SK-N-SH (cell line): Measurements from ENCODE around the gene SLC22A14.

Experiments used
- CHD2 ChIP-seq: fragments of 150-350 bp; IDR thresholded peaks from 2 replicates; pipeline ENCODE4 v1.6.1; 2018; ENCODE audit warnings: low read length; ENCODE audit not compliant: partially characterized antibody
- FOXJ3 ChIP-seq: sonication (generic); formaldehyde crosslinking; IDR thresholded peaks from 2 replicates; pipeline ENCODE4 v1.5.1; 2020; ENCODE audit warnings: mild to moderate bottlenecking, missing genetic modification reagents
- FOXM1 ChIP-seq: IDR thresholded peaks from 2 replicates; pipeline ENCODE4 v1.4.0; 2012; ENCODE audit warnings: low read depth, mild to moderate bottlenecking
- POLR2AphosphoS5 ChIP-seq: IDR thresholded peaks from 2 replicates; pipeline ENCODE4 v1.6.1; 2012; ENCODE audit warnings: low read depth, low read length
- TAF1 ChIP-seq: IDR thresholded peaks from 2 replicates; pipeline ENCODE4 v1.6.1; 2012; ENCODE audit warnings: low read depth, mild to moderate bottlenecking, low read length, moderate library complexity, borderline replicate concordance
- TCF12 ChIP-seq: IDR thresholded peaks from 2 replicates; pipeline ENCODE4 v1.4.0; 2012
- TEAD4 ChIP-seq: IDR thresholded peaks from 2 replicates; pipeline ENCODE4 v1.4.0; 2012; ENCODE audit warnings: mild to moderate bottlenecking, borderline replicate concordance; ENCODE audit not compliant: insufficient read depth
- YY1 ChIP-seq: IDR thresholded peaks from 2 replicates; pipeline ENCODE4 v1.4.0; 2012; ENCODE audit warnings: low read depth, mild to moderate bottlenecking
- TF ChIP-seq, protein P1 (sequence below): fragments of 200-600 bp; sonication (generic); IDR thresholded peaks from 2 replicates; pipeline ENCODE4 v1.6.1; 2017; ENCODE audit warnings: antibody characterized with exemption, mild to moderate bottlenecking, moderate library complexity
- TF ChIP-seq, protein P2 (sequence below): IDR thresholded peaks from 2 replicates; pipeline ENCODE4 v1.6.1; 2012; ENCODE audit warnings: mild to moderate bottlenecking, low read depth, low read length, moderate library complexity
- TF ChIP-seq, protein P3 (sequence below): fragments of 150-350 bp; IDR thresholded peaks from 2 replicates; pipeline ENCODE4 v1.6.1; 2016; ENCODE audit warnings: mild to moderate bottlenecking, low read depth, low read length

DNA sequence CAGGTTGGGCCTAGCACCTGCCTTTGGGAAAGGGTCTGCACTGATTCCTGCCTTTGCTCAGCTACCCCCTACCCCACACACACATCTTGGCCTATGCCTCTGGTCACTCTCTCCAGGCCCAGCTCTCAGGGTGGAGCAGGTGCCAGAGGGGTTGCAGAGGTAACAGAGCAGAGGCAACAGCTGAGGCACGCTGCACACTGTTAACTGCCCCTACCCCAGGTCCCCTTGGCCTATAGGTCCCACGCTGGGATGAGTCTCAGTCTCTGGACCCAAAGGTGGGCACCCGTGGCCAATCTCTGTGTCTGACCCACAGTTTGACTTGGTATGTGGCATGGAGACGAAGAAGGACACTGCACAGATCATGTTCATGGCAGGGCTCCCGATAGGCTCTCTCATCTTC lies 24.8 kb downstream of the SLC22A14 start:
- no peak for TF ChIP-seq TAF1
- TF ChIP-seq, protein P1, sequence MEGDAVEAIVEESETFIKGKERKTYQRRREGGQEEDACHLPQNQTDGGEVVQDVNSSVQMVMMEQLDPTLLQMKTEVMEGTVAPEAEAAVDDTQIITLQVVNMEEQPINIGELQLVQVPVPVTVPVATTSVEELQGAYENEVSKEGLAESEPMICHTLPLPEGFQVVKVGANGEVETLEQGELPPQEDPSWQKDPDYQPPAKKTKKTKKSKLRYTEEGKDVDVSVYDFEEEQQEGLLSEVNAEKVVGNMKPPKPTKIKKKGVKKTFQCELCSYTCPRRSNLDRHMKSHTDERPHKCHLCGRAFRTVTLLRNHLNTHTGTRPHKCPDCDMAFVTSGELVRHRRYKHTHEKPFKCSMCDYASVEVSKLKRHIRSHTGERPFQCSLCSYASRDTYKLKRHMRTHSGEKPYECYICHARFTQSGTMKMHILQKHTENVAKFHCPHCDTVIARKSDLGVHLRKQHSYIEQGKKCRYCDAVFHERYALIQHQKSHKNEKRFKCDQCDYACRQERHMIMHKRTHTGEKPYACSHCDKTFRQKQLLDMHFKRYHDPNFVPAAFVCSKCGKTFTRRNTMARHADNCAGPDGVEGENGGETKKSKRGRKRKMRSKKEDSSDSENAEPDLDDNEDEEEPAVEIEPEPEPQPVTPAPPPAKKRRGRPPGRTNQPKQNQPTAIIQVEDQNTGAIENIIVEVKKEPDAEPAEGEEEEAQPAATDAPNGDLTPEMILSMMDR = no peak
- TF ChIP-seq TCF12 = no peak
- no peak for TF ChIP-seq CHD2
- no peak for TF ChIP-seq POLR2AphosphoS5
- no peak for TF ChIP-seq TEAD4
- no peak for TF ChIP-seq FOXJ3 (CRISPR knock-in tag)
- TF ChIP-seq, protein P2, sequence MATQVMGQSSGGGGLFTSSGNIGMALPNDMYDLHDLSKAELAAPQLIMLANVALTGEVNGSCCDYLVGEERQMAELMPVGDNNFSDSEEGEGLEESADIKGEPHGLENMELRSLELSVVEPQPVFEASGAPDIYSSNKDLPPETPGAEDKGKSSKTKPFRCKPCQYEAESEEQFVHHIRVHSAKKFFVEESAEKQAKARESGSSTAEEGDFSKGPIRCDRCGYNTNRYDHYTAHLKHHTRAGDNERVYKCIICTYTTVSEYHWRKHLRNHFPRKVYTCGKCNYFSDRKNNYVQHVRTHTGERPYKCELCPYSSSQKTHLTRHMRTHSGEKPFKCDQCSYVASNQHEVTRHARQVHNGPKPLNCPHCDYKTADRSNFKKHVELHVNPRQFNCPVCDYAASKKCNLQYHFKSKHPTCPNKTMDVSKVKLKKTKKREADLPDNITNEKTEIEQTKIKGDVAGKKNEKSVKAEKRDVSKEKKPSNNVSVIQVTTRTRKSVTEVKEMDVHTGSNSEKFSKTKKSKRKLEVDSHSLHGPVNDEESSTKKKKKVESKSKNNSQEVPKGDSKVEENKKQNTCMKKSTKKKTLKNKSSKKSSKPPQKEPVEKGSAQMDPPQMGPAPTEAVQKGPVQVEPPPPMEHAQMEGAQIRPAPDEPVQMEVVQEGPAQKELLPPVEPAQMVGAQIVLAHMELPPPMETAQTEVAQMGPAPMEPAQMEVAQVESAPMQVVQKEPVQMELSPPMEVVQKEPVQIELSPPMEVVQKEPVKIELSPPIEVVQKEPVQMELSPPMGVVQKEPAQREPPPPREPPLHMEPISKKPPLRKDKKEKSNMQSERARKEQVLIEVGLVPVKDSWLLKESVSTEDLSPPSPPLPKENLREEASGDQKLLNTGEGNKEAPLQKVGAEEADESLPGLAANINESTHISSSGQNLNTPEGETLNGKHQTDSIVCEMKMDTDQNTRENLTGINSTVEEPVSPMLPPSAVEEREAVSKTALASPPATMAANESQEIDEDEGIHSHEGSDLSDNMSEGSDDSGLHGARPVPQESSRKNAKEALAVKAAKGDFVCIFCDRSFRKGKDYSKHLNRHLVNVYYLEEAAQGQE = no peak
- TF ChIP-seq, protein P3, sequence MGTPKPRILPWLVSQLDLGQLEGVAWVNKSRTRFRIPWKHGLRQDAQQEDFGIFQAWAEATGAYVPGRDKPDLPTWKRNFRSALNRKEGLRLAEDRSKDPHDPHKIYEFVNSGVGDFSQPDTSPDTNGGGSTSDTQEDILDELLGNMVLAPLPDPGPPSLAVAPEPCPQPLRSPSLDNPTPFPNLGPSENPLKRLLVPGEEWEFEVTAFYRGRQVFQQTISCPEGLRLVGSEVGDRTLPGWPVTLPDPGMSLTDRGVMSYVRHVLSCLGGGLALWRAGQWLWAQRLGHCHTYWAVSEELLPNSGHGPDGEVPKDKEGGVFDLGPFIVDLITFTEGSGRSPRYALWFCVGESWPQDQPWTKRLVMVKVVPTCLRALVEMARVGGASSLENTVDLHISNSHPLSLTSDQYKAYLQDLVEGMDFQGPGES = no peak
- no peak for TF ChIP-seq FOXM1
- no peak for TF ChIP-seq YY1
